ENCODE data around the gene LCNL1.
"Not testable (repeated sequence)": the region's sequence is repeated elsewhere in the genome, so short reads cannot be mapped to it uniquely, and the experiment has no call there.

Gene LCNL1

DNA sequence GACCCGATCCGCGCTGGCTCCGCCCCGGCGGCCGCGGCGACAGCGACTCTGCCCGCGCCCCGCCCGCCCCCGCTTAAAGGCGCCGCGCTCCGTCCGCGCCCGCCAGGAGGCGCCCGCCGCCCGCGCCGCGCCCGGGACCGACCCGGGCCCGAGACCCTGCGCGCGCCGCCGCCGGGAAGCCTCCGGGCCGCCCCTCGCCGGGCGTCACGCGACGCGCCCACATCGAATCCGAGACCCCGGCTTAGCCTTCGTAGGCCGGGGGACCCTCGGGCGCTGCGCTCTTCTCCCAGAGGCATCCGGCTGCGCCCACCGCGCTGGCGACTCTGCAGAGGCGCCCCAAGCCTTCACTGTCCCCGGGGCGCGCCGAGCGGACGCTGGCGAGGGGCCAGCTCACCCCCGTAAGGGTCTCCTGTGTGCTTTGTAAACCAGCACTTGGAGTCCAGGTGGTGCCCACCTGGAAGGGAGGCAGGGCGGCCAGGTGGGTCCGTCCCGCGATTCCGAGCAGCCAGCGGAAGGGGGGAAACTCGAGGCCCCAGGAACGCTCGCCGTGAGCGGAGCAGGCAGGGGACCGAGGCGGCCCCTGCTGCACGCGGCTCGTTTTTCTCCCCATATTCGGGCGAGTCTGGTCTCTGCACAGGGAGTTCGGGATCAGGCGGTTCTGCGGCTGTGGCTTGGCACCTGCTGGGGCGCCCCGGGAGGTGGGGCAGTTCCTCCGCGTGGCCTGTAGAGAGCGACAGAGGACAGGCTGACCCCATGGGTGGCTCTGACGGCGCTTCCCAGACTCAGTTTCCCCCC, 45.7 kb downstream of the LCNL1 start:
- H3K4me1 ChIP-seq (ENCODE audit: insufficient read depth, low read length) = no peaks in the 10 kb centered on the region; the same call in 1 of the 2 replicates
- peak overlapping the region; percentile 61 for H3K9ac ChIP-seq (ENCODE audit: low read depth, low read length)
- no peaks in the 10 kb centered on the region for H3K36me3 ChIP-seq (ENCODE audit: insufficient read depth, low read length)
- no peaks in the 10 kb centered on the region for H3K9me3 ChIP-seq (ENCODE audit: control insufficient read depth, insufficient read depth, low read length)

DNA sequence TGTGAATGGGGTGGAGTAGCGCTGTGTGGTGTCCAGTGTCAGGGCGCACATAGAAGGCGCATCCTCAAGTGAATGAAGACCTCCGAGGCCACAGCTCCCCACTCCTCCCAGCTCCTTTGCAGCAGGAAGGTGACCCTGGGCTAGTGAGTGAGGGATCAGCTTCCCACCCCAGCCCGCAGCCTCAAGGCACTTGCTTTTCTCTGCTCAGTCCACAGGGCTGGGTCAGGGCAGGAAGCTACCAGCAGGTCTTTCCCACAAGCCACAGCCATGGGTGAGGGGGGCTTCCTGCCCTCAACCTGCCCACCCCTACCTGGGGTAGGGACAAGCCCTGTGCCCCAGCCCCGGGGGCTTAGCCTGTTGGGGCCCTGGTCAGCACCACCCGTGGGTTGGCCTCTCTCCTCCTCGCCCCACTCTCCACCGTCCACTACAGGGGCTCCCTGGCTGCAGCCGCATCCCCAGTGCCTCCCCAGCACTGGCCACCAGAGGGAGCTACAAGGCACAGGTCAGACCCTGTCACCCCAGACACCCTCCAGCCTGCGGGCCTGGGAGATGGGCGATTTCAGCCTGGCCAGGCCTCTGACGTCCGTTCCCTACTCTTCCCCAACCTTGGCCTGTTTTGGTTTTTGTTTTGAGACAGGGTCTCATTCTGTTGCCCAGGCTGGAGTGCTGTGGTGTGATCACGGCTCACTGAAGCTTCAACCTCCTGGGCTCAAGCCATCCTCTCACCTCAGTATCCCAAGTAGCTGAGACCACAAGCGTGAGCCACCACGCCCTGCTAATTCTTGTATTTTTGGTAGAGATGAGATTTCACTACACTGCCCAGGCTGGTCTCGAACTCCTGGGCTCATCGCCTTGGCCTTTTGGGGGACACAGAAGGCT, 46.5 kb downstream of the LCNL1 start:
- no peaks in the 10 kb centered on the region for H3K36me3 ChIP-seq (ENCODE audit: insufficient read depth, low read length)
- no peaks in the 10 kb centered on the region for H3K9me3 ChIP-seq (ENCODE audit: control insufficient read depth, insufficient read depth, low read length)
- no peaks in the 10 kb centered on the region; the same call in 1 of the 2 replicates for H3K4me1 ChIP-seq (ENCODE audit: insufficient read depth, low read length)
- H3K9ac ChIP-seq (ENCODE audit: low read depth, low read length) = peak overlapping the region; percentile 61; the same call in 1 of the 2 replicates

- no peaks in the 10 kb centered on the region for H3K36me3 ChIP-seq (ENCODE audit: insufficient read depth, low read length)
- H3K4me1 ChIP-seq (ENCODE audit: insufficient read depth, low read length) = no peaks in the 10 kb centered on the region; the same call in 1 of the 2 replicates
- no peaks in the 10 kb centered on the region for H3K9me3 ChIP-seq (ENCODE audit: control insufficient read depth, insufficient read depth, low read length)
- no peak overlapping the region for H3K9ac ChIP-seq (ENCODE audit: low read depth, low read length)
Measured at GRCh38 chr9:137030006-137030405, 47.2 kb downstream of the LCNL1 start.

DNA sequence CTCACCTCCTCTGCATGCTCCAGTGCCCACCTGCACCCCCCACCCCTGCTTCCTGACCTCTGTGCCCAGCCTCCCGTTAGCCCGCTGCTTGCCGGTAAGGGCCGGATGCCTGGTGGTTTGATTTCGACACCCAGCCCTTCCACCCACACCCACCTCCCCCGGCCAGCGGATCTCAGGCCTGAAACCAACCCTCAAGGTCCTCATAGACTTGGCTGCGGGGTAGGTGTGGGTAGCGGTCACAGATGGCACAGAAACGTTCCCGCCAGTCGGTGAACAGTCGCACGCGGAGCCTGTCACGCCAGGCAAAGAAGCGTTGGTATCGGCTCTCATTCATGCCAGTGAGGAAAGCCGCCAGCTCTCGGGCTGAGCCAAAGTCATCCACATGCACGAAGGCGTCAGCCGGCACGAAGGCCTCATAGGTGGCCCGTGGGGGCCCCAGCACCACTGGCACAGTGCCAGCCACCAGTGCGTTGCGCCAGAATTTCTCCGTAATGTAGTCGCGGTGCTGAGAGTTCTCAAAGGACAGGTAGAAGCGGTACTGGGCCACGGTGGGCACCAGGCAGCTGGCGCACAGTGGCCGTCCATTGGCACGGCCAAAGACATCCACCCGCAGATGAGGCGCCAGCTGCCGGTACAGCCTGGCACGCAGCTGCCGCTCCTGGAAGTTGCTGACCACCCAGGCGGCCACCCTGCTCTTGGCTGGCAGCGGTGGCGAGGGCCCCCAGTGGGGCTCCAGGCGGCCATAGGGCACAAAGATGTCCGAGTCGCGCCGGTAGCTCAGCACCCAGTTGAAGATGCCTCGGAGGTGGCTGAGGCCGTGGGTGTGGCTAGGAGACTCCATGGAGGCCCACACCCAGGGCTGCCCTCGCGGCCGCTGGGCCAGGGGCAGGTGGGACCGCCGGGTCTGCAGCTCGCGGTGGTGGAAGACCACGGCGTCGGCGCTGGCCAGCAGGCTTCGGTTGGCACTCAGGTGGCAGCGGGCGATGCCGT, 48.0 kb downstream of the LCNL1 start:
- Histone ChIP-seq H3K36me3 (ENCODE audit: insufficient read depth, low read length) (no peaks in the 10 kb centered on the region), H3K9ac (ENCODE audit: low read depth, low read length) (no peak overlapping the region), H3K9me3 (ENCODE audit: control insufficient read depth, insufficient read depth, low read length) (no peaks in the 10 kb centered on the region), H3K4me1 (ENCODE audit: insufficient read depth, low read length) (no peaks in the 10 kb centered on the region; the same call in 1 of the 2 replicates)

- Histone ChIP-seq H3K36me3 (ENCODE audit: insufficient read depth, low read length) (no peaks in the 10 kb centered on the region), H3K9me3 (ENCODE audit: control insufficient read depth, insufficient read depth, low read length) (no peaks in the 10 kb centered on the region), H3K4me1 (ENCODE audit: insufficient read depth, low read length) (no peaks in the 10 kb centered on the region; the same call in 1 of the 2 replicates), H3K9ac (ENCODE audit: low read depth, low read length) (no peak within 1 kb of the TSS)
Measured at GRCh38 chr9:137031904-137032640, 49.3 kb downstream of the LCNL1 start, which contains the start of gene FUT7. FUT7 (minus strand) TSS chr9:137032088; CDS start chr9:137031991, 97 bp downstream.

DNA sequence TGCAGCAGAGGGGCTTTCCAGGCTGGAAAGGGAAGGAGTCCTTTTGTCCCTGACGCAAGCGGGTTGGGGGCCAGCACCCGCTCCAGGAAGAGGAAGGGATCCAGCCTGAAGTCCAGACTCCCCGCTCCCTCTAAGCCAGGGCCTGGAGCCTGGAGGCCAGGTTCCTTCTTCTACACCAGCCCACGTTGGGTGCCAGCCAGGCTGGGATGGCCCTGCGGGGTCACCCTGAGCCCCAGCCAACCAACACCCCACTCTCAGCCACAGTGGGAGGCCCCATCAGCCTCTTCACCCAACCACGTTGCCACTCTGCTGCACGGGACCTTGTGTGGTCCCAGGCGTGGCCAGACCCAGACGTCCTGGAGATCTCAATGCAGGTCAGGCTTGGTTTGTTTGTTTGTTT, 50.1 kb downstream of the LCNL1 start:
- H3K9me3 ChIP-seq (ENCODE audit: control insufficient read depth, insufficient read depth, low read length) = no peaks in the 10 kb centered on the region
- no peaks in the 10 kb centered on the region for H3K36me3 ChIP-seq (ENCODE audit: insufficient read depth, low read length)
- no peaks in the 10 kb centered on the region; the same call in 1 of the 2 replicates for H3K4me1 ChIP-seq (ENCODE audit: insufficient read depth, low read length)
- no peak overlapping the region for H3K9ac ChIP-seq (ENCODE audit: low read depth, low read length)

GRCh38 chr9:137033481-137033880, 50.7 kb downstream of the LCNL1 start:
- not testable (repeated sequence) for H3K9me3 ChIP-seq (ENCODE audit: control insufficient read depth, insufficient read depth, low read length); H3K9ac ChIP-seq (ENCODE audit: low read depth, low read length); H3K4me1 ChIP-seq (ENCODE audit: insufficient read depth, low read length); H3K36me3 ChIP-seq (ENCODE audit: insufficient read depth, low read length)

DNA sequence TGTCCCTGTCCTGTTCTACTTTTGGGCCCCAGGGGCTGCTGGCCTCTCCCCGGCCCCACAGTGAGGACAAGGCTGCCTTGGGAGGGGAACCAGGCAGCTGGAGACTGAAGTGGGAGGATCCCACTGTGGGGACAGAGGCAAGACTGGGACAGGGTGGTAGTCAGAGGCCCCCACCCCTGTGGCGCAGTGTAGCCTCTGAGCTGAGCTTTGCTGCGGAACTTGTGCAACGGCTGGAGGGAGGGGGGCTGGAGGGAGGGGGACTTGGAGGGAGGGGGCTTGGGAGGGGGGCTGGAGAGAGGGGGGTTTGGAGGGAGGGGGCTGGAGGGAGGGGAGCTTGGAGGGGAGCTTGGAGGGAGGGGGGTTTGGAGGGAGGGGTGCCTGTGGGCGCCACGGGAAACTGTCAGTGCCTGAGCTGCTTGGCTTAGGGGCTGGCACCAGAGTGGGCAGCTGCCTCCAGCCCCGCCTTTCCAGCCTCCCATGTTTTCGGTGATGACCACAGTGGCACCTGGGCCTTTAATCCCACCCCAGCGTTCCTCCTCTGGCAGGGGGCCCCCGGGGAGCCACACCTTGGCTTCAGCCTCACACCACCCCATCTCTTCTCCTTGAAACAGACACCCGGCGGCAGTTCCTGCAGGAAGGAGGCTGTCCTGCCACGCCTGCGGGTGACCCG, 51.4 kb downstream of the LCNL1 start:
- Histone ChIP-seq H3K9me3 (ENCODE audit: control insufficient read depth, insufficient read depth, low read length) (no peaks in the 10 kb centered on the region), H3K4me1 (ENCODE audit: insufficient read depth, low read length) (no peaks in the 10 kb centered on the region), H3K36me3 (ENCODE audit: insufficient read depth, low read length) (no peaks in the 10 kb centered on the region), H3K9ac (ENCODE audit: low read depth, low read length) (no peak overlapping the region)

GRCh38 chr9:137034709-137035506, 52.1 kb downstream of the LCNL1 start:
- no peaks in the 10 kb centered on the region for H3K36me3 ChIP-seq (ENCODE audit: insufficient read depth, low read length)
- H3K9ac ChIP-seq (ENCODE audit: low read depth, low read length) = no peak overlapping the region

More at GRCh38 chr9:137034709-137035506, 52.1 kb downstream of the LCNL1 start:
- no peaks in the 10 kb centered on the region for H3K9me3 ChIP-seq (ENCODE audit: control insufficient read depth, insufficient read depth, low read length)
- H3K4me1 ChIP-seq (ENCODE audit: insufficient read depth, low read length) = no peaks in the 10 kb centered on the region

Measured in ES-I3 (cell line).